Endothelial cell (in vitro differentiated cells): ENCODE results near the gene TRAF3IP1. TPM values are rescaled to one million over a fixed set of nuclear protein-coding genes. Genes with fewer than 3 reads are reported as not detected.

Experiments used
- DNase-seq: peaks from one replicate; pipeline ENCODE4 v3.0.0; 2021; ENCODE audit warnings: low spot score
- H3K27ac Mint-ChIP-seq: one replicate; pipeline ENCODE4 v1.8.0; 2021; ENCODE audit warnings: mixed read lengths, inconsistent platforms; ENCODE audit not compliant: unreplicated experiment
- H3K27me3 Mint-ChIP-seq: one replicate; pipeline ENCODE4 v1.8.0; 2021; ENCODE audit warnings: mild to moderate bottlenecking, moderate library complexity, mixed read lengths, inconsistent platforms; ENCODE audit not compliant: unreplicated experiment
- H3K36me3 Mint-ChIP-seq: one replicate; pipeline ENCODE4 v1.8.0; 2021; ENCODE audit warnings: mild to moderate bottlenecking, low read depth, mixed read lengths, inconsistent platforms; ENCODE audit not compliant: unreplicated experiment
- H3K4me1 Mint-ChIP-seq: one replicate; pipeline ENCODE4 v1.8.0; 2021; ENCODE audit warnings: mild to moderate bottlenecking, mixed read lengths, inconsistent platforms; ENCODE audit not compliant: unreplicated experiment
- H3K4me3 Mint-ChIP-seq: one replicate; pipeline ENCODE4 v1.8.0; 2021; ENCODE audit warnings: mild to moderate bottlenecking, mixed read lengths, inconsistent platforms; ENCODE audit not compliant: unreplicated experiment
- H3K9me3 Mint-ChIP-seq: one replicate; pipeline ENCODE4 v1.8.0; 2021; ENCODE audit warnings: mixed read lengths, inconsistent platforms; ENCODE audit not compliant: unreplicated experiment
- CTCF ChIP-seq: fragments of 200-600 bp; sonication (generic); IDR thresholded peaks from one replicate; pipeline ENCODE4 v1.5.0; 2021; ENCODE audit warnings: antibody characterized with exemption; ENCODE audit not compliant: unreplicated experiment
- total RNA-seq: library from RNA; stranded (reverse); fragmentation: NEBNext Ultra II Directional; extraction: Animal tissue kit (Norgen Biotek cat#: 25700); gene quantifications from one replicate; pipeline ENCODE4 v1.2.1, GENCODE V29; 2021; ENCODE audit not compliant: unreplicated experiment

The TRAF3IP1 gene
- total RNA-seq, 1 donor from 2014 or later, result 17.1 TPM

- H3K9me3 Mint-ChIP-seq, result no peaks in the 10 kb centered on the region
- TF ChIP-seq CTCF, result no peak
- H3K4me3 Mint-ChIP-seq, result no peak overlapping the region
- no peak for DNase-seq
- H3K36me3 Mint-ChIP-seq, result peaks cover 15% of the 10 kb centered on the region
- H3K27me3 Mint-ChIP-seq, result peaks cover 2% of the 10 kb centered on the region
- no peak overlapping the region for H3K27ac Mint-ChIP-seq
- no peaks in the 10 kb centered on the region for H3K4me1 Mint-ChIP-seq
Observed at GRCh38 chr2:238274152-238274865, 46.0 kb upstream of the TRAF3IP1 start.

- H3K4me1 Mint-ChIP-seq, result peaks cover 5% of the 10 kb centered on the region
- H3K36me3 Mint-ChIP-seq, result peaks cover 4% of the 10 kb centered on the region
- TF ChIP-seq CTCF, result no peak
- no peaks in the 10 kb centered on the region for H3K27me3 Mint-ChIP-seq
- H3K27ac Mint-ChIP-seq, result no peak overlapping the region
- H3K9me3 Mint-ChIP-seq, result no peaks in the 10 kb centered on the region
- no peak overlapping the region for H3K4me3 Mint-ChIP-seq
- DNase-seq, result no peak
Observed at GRCh38 chr2:238277695-238278094, 42.6 kb upstream of the TRAF3IP1 start.

- H3K4me3 Mint-ChIP-seq, result no peak overlapping the region
- H3K4me1 Mint-ChIP-seq, result peaks cover 8% of the 10 kb centered on the region
- H3K36me3 Mint-ChIP-seq, result no peaks in the 10 kb centered on the region
- no peaks in the 10 kb centered on the region for H3K9me3 Mint-ChIP-seq
- no peaks in the 10 kb centered on the region for H3K27me3 Mint-ChIP-seq
- no peak for TF ChIP-seq CTCF
- no peak for DNase-seq
- H3K27ac Mint-ChIP-seq, result no peak overlapping the region
Observed at GRCh38 chr2:238278626-238279323, 41.5 kb upstream of the TRAF3IP1 start.

GRCh38 chr2:238279324-238279682 is 41.0 kb upstream of the TRAF3IP1 start:
- H3K4me1 Mint-ChIP-seq, result peaks cover 8% of the 10 kb centered on the region
- H3K4me3 Mint-ChIP-seq, result no peak overlapping the region
- peaks cover under 1% of the 10 kb centered on the region for H3K36me3 Mint-ChIP-seq
- H3K9me3 Mint-ChIP-seq, result no peaks in the 10 kb centered on the region
- no peak for TF ChIP-seq CTCF
- H3K27me3 Mint-ChIP-seq, result no peaks in the 10 kb centered on the region
- H3K27ac Mint-ChIP-seq, result no peak overlapping the region
- DNase-seq, result no peak

- no peaks in the 10 kb centered on the region for H3K27me3 Mint-ChIP-seq
- TF ChIP-seq CTCF, result no peak
- no peak for DNase-seq
- H3K36me3 Mint-ChIP-seq, result peaks cover 4% of the 10 kb centered on the region
- H3K27ac Mint-ChIP-seq, result no peak overlapping the region
- H3K4me1 Mint-ChIP-seq, result peaks cover 8% of the 10 kb centered on the region
- H3K9me3 Mint-ChIP-seq, result no peaks in the 10 kb centered on the region
- no peak overlapping the region for H3K4me3 Mint-ChIP-seq
Observed at GRCh38 chr2:238280083-238280825, 40.1 kb upstream of the TRAF3IP1 start.
